Loucy (cell line): Measurements from ENCODE around the gene LY6G5B.
A peak's percentile ranks its signal among the peaks of the same experiment; 100 is the strongest.

Experiments used
- H2AFZ ChIP-seq: fragments of 200-600 bp; sonication (generic); 2 replicates; pipeline ENCODE4 v1.6.0; 2016; ENCODE audit warnings: antibody characterized with exemption, mild to moderate bottlenecking, low read length, moderate library complexity
- H3F3A ChIP-seq: fragments of 200-600 bp; 2 replicates; pipeline ENCODE4 v1.6.0; 2016; ENCODE audit warnings: antibody characterized with exemption, low read depth, mild to moderate bottlenecking
- H3K27me3 ChIP-seq: fragments of 200-600 bp; sonication (generic); 2 replicates; pipeline ENCODE4 v1.6.1; 2014; ENCODE audit warnings: low read length, mild to moderate bottlenecking; ENCODE audit not compliant: insufficient read depth, poor library complexity, severe bottlenecking
- H3K36me3 ChIP-seq: fragments of 200-600 bp; sonication (generic); 2 replicates; pipeline ENCODE4 v1.6.1; 2016; ENCODE audit warnings: low read length; ENCODE audit not compliant: insufficient read depth
- H3K4me1 ChIP-seq: fragments of 200-600 bp; sonication (generic); 2 replicates; pipeline ENCODE4 v1.5.1; 2014; ENCODE audit warnings: low read length, mild to moderate bottlenecking; ENCODE audit not compliant: insufficient read depth, poor library complexity, severe bottlenecking
- H3K4me2 ChIP-seq: fragments of 200-600 bp; sonication (generic); 2 replicates; pipeline ENCODE4 v1.6.0; 2014; ENCODE audit warnings: antibody characterized with exemption, low read length, low read depth, mild to moderate bottlenecking; ENCODE audit not compliant: poor library complexity, severe bottlenecking
- H3K4me3 ChIP-seq: fragments of 200-600 bp; sonication (generic); 2 replicates; pipeline ENCODE4 v1.5.1; 2014; ENCODE audit warnings: low read length, mild to moderate bottlenecking, mixed read lengths; ENCODE audit not compliant: poor library complexity, severe bottlenecking
- H3K79me2 ChIP-seq: fragments of 200-600 bp; sonication (generic); 2 replicates; pipeline ENCODE4 v1.6.1; 2014; ENCODE audit warnings: low read length; ENCODE audit not compliant: insufficient read depth
- H3K9ac ChIP-seq: fragments of 200-600 bp; sonication (generic); 2 replicates; pipeline ENCODE4 v1.6.0; 2014; ENCODE audit warnings: mild to moderate bottlenecking, low read depth, low read length, moderate library complexity; ENCODE audit not compliant: poor library complexity, severe bottlenecking
- H3K9me2 ChIP-seq: fragments of 200-600 bp; sonication (generic); replicated peaks from 2 replicates; pipeline ENCODE4 v1.6.1; 2016; ENCODE audit warnings: low read depth, low read length, mixed read lengths
- H3K9me3 ChIP-seq: fragments of 200-600 bp; sonication (generic); 2 replicates; pipeline ENCODE4 v1.6.1; 2014; ENCODE audit warnings: mild to moderate bottlenecking, antibody characterized with exemption, low read length, low read depth; ENCODE audit not compliant: insufficient read depth
- H4K20me1 ChIP-seq: fragments of 200-600 bp; sonication (generic); 2 replicates; pipeline ENCODE4 v1.6.0; 2014; ENCODE audit warnings: antibody characterized with exemption, low read length, mild to moderate bottlenecking; ENCODE audit not compliant: insufficient read depth, poor library complexity, severe bottlenecking
- EZH2phosphoT487 ChIP-seq: fragments of 200-600 bp; IDR thresholded peaks from 2 replicates; pipeline ENCODE4 v1.6.1; 2018; ENCODE audit warnings: antibody characterized with exemption, mild to moderate bottlenecking, moderate library complexity, borderline replicate concordance
- TF ChIP-seq, protein P1 (sequence below): fragments of 200-600 bp; sonication (generic); conservative IDR thresholded peaks from 2 replicates; pipeline ENCODE4 v1.5.1; 2014; ENCODE audit warnings: mild to moderate bottlenecking, antibody characterized with exemption, low read length

LY6G5B gene

GRCh38 chr6:31687860-31688693 lies 18.3 kb downstream of the LY6G5B start:
- Histone ChIP-seq H2AFZ (no peak overlapping the region), H3K9ac (no peak overlapping the region), H3K27me3 (no peaks in the 10 kb centered on the region), H4K20me1 (no peaks in the 10 kb centered on the region), H3K9me3 (no peaks in the 10 kb centered on the region), H3K36me3 (peaks cover 70% of the 10 kb centered on the region; the same call in 1 of the 2 replicates), H3K4me2 (no peak overlapping the region), H3K79me2 (no peaks in the 10 kb centered on the region), H3K4me3 (no peak overlapping the region), H3K9me2 (no peaks in the 10 kb centered on the region), H3K4me1 (no peaks in the 10 kb centered on the region), H3F3A (no peaks in the 10 kb centered on the region)
- TF ChIP-seq, protein P1, sequence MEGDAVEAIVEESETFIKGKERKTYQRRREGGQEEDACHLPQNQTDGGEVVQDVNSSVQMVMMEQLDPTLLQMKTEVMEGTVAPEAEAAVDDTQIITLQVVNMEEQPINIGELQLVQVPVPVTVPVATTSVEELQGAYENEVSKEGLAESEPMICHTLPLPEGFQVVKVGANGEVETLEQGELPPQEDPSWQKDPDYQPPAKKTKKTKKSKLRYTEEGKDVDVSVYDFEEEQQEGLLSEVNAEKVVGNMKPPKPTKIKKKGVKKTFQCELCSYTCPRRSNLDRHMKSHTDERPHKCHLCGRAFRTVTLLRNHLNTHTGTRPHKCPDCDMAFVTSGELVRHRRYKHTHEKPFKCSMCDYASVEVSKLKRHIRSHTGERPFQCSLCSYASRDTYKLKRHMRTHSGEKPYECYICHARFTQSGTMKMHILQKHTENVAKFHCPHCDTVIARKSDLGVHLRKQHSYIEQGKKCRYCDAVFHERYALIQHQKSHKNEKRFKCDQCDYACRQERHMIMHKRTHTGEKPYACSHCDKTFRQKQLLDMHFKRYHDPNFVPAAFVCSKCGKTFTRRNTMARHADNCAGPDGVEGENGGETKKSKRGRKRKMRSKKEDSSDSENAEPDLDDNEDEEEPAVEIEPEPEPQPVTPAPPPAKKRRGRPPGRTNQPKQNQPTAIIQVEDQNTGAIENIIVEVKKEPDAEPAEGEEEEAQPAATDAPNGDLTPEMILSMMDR: no peak
- no peak for TF ChIP-seq EZH2phosphoT487

DNA sequence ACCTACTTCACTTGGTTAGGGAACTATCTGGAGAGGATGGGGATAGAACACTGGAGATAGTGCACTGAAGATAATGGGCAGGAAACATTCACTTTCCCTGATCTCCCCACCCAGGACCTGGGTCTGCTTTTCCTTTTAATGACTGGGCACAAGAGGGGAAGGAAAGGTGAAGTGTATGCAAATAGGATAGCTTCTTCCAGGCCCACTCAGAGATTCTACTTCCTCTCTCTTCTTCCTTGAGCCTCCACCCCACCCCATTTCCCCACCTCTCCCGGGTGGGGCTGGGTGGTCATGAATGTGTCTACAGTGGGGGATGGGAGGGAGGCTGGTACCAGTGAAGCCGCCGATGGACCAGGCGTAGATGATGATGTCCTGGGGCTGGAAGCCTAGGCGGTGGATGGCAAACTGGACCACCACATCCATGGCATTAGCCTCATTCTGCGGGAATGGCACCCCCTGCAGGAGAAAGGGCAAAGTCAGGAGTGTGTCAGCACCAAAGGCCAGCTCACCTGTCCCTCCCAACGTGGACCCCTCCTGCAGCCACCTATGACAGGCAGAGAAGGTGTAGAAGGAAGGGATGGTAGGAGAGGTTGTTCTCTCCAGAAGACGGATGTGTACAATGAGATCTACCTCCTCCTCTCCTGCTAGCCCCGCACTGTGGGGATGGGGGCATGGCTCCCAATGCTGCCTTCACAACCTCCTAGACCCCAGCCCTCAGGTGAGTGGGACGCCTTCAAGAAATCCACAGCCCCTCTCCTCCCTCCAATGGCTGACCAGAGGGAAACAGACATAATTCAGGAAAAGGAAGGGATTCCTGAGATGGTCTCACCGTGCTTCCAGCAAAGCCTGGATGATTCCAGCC lies 19.7 kb downstream of the LY6G5B start:
- H3K4me1 ChIP-seq: no peaks in the 10 kb centered on the region
- no peak overlapping the region for H3K4me2 ChIP-seq
- no peak overlapping the region for H3K4me3 ChIP-seq
- H2AFZ ChIP-seq: no peak overlapping the region
- no peaks in the 10 kb centered on the region for H3K9me2 ChIP-seq
- H4K20me1 ChIP-seq: no peaks in the 10 kb centered on the region
- H3K27me3 ChIP-seq: no peaks in the 10 kb centered on the region
- H3F3A ChIP-seq: no peaks in the 10 kb centered on the region
- H3K36me3 ChIP-seq: peaks cover 83% of the 10 kb centered on the region; the same call in 1 of the 2 replicates
- no peaks in the 10 kb centered on the region for H3K79me2 ChIP-seq
- no peak overlapping the region for H3K9ac ChIP-seq
- no peak for TF ChIP-seq EZH2phosphoT487
- TF ChIP-seq, protein P1: peak; percentile 69
- H3K9me3 ChIP-seq: no peaks in the 10 kb centered on the region

DNA sequence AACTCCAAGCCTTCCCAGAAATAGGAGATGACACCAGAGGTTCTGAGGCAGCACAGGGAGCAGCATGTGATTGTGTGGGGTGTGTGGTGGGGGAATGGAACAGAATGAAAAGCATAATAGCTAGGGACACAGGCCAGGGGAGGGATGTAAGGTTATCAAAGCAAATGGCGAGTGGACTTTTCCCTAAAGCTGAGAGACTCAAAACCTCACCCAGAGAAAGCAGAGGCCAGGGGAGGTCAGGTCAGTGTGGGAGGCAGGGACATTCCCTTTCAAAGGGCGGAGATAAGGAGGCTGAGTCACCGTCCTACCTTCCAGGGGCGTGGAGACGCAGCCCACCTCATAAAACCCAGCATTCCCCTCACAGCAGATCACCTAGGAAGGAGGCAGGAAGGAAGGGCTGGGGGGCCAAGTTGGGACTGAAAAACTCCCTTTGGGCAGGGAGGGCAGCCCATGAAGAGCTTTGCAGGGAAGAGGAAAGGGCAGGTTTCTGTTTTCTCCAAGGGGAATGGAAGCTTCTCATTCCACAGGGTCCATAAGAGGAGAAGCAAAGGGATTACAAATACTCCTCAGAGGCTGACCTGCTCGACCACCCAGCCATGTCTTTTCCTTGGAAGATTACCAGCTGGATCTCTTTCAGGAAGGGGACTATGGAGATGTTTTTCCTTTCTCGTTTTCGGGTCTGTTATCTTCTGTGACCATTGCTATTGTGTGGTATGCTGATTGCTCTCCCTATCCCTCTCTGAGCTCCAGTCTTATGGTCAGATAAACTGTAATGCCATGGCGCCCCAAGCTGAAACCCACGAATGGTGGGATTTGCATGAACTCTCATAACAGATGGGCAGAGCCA lies 20.7 kb downstream of the LY6G5B start:
- Histone ChIP-seq H3K4me1 (no peaks in the 10 kb centered on the region), H3K36me3 (peaks cover 92% of the 10 kb centered on the region; the same call in 1 of the 2 replicates), H3K9me3 (no peaks in the 10 kb centered on the region), H2AFZ (no peak overlapping the region), H3K4me3 (no peak overlapping the region), H3K27me3 (no peaks in the 10 kb centered on the region), H3K9ac (no peak overlapping the region), H3K79me2 (no peaks in the 10 kb centered on the region), H3F3A (no peaks in the 10 kb centered on the region), H3K9me2 (no peaks in the 10 kb centered on the region), H3K4me2 (no peak overlapping the region), H4K20me1 (no peaks in the 10 kb centered on the region)
- TF ChIP-seq EZH2phosphoT487: no peak
- TF ChIP-seq, protein P1: no peak
